Omental fat pad (tissue), 4 donors: ENCODE measurements around the gene PITPNM3. TPM values are rescaled to one million over a fixed set of nuclear protein-coding genes. Genes with fewer than 3 reads are reported as not detected.

Experiments
- ATAC-seq: fragments of 150-250 bp; one replicate; pipeline ENCODE4 v1.9.1; 2016; ENCODE audit warnings: mild to moderate bottlenecking, moderate library complexity; ENCODE audit not compliant: low FRiP score
- DNase-seq: peaks from one replicate; pipeline ENCODE4 v3.0.0-alpha.2; 2019; ENCODE audit warnings: low spot score
- CTCF ChIP-seq, 3 donors: fragments of 450-650 bp; IDR thresholded peaks; one replicate each; pipeline ENCODE4 v1.5.1; 2016 to 2017; ENCODE audit warnings: antibody characterized with exemption in 3 of 3, mild to moderate bottlenecking in 3 of 3, moderate library complexity in 2 of 3
- total RNA-seq, 4 donors: library from RNA; depleted of rRNA; stranded (reverse); fragments of >200 nt; gene quantifications; one replicate each; pipeline ENCODE4 v1.1.0, GENCODE V29; 2016

Gene PITPNM3
- total RNA-seq, 4 donors from 2014 or later = 0.82 to 3.5 (median 2.5) TPM

GRCh38 chr17:6425407-6425806, 130.9 kb downstream of the PITPNM3 start:
- DNase-seq = no peak
- no peak for TF ChIP-seq CTCF (IDR thresholded peaks at IDR 0.05)
- no peak for ATAC-seq

GRCh38 chr17:6423931-6424330, 132.4 kb downstream of the PITPNM3 start:
- ATAC-seq (no peak), DNase-seq (no peak)
- TF ChIP-seq CTCF (IDR thresholded peaks at IDR 0.05) = no peak

DNA sequence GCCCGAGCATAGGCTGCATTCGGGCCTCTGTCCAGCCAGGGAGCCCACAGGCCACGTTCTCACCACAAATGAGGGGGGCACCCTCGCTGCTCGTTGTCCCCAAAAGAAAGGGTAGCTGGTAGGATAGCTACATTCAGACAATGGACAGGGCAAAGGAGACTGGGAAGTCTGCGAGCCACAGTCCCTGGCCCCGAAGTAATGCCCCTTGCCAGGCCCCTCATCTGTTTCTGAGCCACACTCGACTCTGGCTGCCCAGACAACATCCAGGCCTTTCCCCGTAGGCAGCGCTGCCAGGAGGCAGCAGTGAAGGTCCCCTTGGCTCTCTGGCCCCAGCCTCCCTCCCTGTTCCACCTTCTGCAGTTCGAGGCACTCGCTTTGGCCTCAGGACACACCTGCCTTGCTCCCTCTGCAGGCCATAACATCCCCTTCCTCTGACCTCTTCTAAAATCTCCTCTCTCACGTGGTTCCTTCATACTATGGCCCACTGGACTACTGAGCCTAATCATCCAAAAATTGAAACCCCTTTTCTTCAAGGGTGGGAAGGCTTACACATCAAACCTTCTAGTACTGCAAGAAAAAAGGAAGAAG, 133.6 kb downstream of the PITPNM3 start:
- TF ChIP-seq CTCF (IDR thresholded peaks at IDR 0.05) = no peak
- DNase-seq (no peak), ATAC-seq (no peak)

GRCh38 chr17:6421700-6422604, 134.4 kb downstream of the PITPNM3 start:
- TF ChIP-seq CTCF (IDR thresholded peaks at IDR 0.05) = peak in 1 of 3 donors; percentile 34
- ATAC-seq = peak; percentile 41
- DNase-seq = peak; percentile 50

DNA sequence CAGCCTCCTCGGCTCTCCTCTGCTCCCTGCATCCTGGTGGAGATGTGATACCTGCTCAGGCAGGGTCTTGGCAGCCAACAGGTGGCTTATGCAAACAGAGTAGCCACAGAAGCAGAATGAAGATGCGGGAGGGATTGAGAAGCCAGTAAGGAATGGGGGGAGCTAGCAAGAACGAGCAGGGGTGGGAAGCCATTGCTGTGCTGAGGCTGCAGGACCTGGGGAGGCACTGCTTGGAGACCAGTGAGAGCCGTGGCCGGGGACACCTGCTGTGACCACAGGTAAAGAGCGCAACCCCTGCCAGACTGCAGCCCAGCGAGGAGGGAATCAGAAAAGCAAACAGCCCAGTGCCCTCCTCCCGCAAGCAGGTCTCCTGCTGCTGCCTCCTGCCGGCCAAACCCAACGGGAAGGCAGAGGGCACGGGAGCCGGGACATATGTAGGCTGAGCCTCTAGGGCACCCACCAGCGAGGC, 136.1 kb downstream of the PITPNM3 start:
- no peak for DNase-seq

DNA sequence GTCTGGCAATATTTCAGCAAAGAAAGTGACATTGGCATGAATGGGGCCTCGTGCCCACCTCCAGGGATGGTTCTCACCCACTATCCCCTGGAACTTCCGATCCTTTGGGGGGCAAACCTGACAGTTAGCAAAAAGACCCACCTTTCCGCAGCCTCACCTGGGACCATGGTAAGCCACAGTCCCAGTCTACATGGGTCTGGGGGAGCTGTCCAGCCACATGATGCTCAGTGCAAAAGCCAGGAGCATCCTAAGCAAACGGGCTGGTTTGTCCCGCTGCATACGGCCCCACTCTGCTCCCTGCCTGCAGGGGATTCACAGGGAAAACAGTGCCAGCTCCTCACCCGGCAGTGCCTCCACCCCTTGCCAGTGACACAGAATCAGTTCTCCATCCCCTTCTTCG, 140.7 kb downstream of the PITPNM3 start:
- no peak for ATAC-seq
- TF ChIP-seq CTCF (IDR thresholded peaks at IDR 0.05) = no peak
- no peak for DNase-seq

More for the DNA sequence above, 136.1 kb downstream of the PITPNM3 start:
- no peak for ATAC-seq
- no peak for TF ChIP-seq CTCF (IDR thresholded peaks at IDR 0.05)
